MM.1S (cell line): ENCODE data around the gene SF3B2.

ENCODE experiments used
- CTCF ChIP-seq: fragments of 300-600 bp; sonication (generic); IDR thresholded peaks from 2 replicates; pipeline ENCODE4 v1.5.1; 2016; ENCODE audit warnings: antibody characterized with exemption, low read length, mixed read lengths
- EZH2 ChIP-seq: fragments of 300-600 bp; sonication (generic); optimal IDR thresholded peaks from 2 replicates; pipeline ENCODE3; 2017; ENCODE audit warnings: low read depth, mild to moderate bottlenecking, antibody characterized with exemption, low read length, mixed read lengths
- EZH2phosphoT487 ChIP-seq: fragments of 300-600 bp; sonication (generic); IDR thresholded peaks from 2 replicates; pipeline ENCODE4 v1.6.1; 2018; ENCODE audit warnings: antibody characterized with exemption, low read length

GRCh38 chr11:66003291-66003690 is 48.9 kb upstream of the SF3B2 start:
- TF ChIP-seq EZH2phosphoT487 (no peak), CTCF (no peak), EZH2 (no peak)
